GM12878 (cell line): Measurements from ENCODE around the gene CYP1A1. TPM values are rescaled to one million over a fixed set of nuclear protein-coding genes. Genes with fewer than 3 reads are reported as not detected.

Source experiments
- ATAC-seq: fragments of 200-7000 bp; cut with Tn5 transposase; 3 replicates; pipeline ENCODE4 v1.9.1; 2020; ENCODE audit warnings: mild to moderate bottlenecking, moderate library complexity
- BruUV-seq: library from RNA; stranded (reverse); fragments of 400-500 nt; replicated peaks from 2 replicates; lab custom pipeline; 2021; lab: Mats Ljungman, UMichigan
- CTCF ChIA-PET: fragments of 300-600 bp; sonication (Branson Sonifier 250); formaldehyde crosslinking; extraction: SDS; loops from one replicate; lab custom pipeline; 2021; ENCODE audit warnings: inconsistent platforms; lab: Yijun Ruan, JAX
- POLR2A ChIA-PET: fragments of 350-600 bp; formaldehyde crosslinking; extraction: SDS; loops from one replicate; lab custom pipeline; 2021; ENCODE audit warnings: inconsistent platforms; lab: Charles Lee
- RAD21 ChIA-PET: fragments of 300-600 bp; sonication (Branson Sonifier 250); formaldehyde crosslinking; loops from one replicate; lab custom pipeline; 2023; ENCODE audit warnings: antibody characterized with exemption; ENCODE audit not compliant: unreplicated experiment; lab: Charles Lee
- SMC1A ChIA-PET: fragments of 300-600 bp; sonication (Branson Sonifier 250); formaldehyde crosslinking; loops from one replicate; lab custom pipeline; 2023; ENCODE audit not compliant: unreplicated experiment, uncharacterized antibody; lab: Charles Lee
- DNase-seq: peaks from one replicate; pipeline ENCODE4 v3.0.0-alpha.2; 2011; ENCODE audit warnings: low read depth, low spot score
- FAIRE-seq: peaks from 3 replicates; lab custom pipeline; 2011; peaks lifted over from hg19 to GRCh38; lab: Jason Lieb, UNC
- H2AFZ ChIP-seq: 2 replicates; pipeline ENCODE4 v1.6.0; 2011; ENCODE audit warnings: low read depth, low read length, control low read depth; ENCODE audit not compliant: control insufficient read depth
- H3K27ac ChIP-seq: 2 replicates; pipeline ENCODE4 v1.5.1; 2011; ENCODE audit warnings: control low read depth; ENCODE audit not compliant: control insufficient read depth, insufficient read depth
- H3K27me3 ChIP-seq, 2 experiments: replicated peaks in 1 of 2; 2 replicates each; pipeline versions ENCODE4 v1.6.0 to v1.6.1; 2011; ENCODE audit warnings: low read length in 1 of 2; ENCODE audit not compliant: control insufficient read depth in 2 of 2, insufficient read depth in 2 of 2
- H3K36me3 ChIP-seq, 2 experiments: 2 replicates each; pipeline ENCODE4 v1.5.1; 2011; ENCODE audit warnings: low read length in 1 of 2; ENCODE audit not compliant: control insufficient read depth in 2 of 2, insufficient read depth in 2 of 2
- H3K4me1 ChIP-seq: 2 replicates; pipeline ENCODE4 v1.6.1; 2011; ENCODE audit warnings: mild to moderate bottlenecking, low read length, moderate library complexity, mixed read lengths; ENCODE audit not compliant: control insufficient read depth, insufficient read depth
- H3K4me2 ChIP-seq: 2 replicates; pipeline ENCODE4 v1.6.0; 2011; ENCODE audit warnings: control low read depth; ENCODE audit not compliant: control insufficient read depth, insufficient read depth
- H3K4me3 ChIP-seq: fragments of 200-600 bp; sonication (generic); 2 replicates; pipeline ENCODE4 v1.5.1; 2016
- H3K79me2 ChIP-seq: 2 replicates; pipeline ENCODE4 v1.6.0; 2011; ENCODE audit warnings: low read length; ENCODE audit not compliant: control insufficient read depth, insufficient read depth
- H3K9ac ChIP-seq: 2 replicates; pipeline ENCODE4 v1.8.0; 2011; ENCODE audit warnings: low read length, control low read depth, mixed read lengths; ENCODE audit not compliant: control insufficient read depth, insufficient read depth
- H3K9me3 ChIP-seq: replicated peaks from 3 replicates; pipeline ENCODE4 v1.5.1; 2011; ENCODE audit warnings: mild to moderate bottlenecking, low read length; ENCODE audit not compliant: control insufficient read depth, insufficient read depth
- H4K20me1 ChIP-seq: 2 replicates; pipeline ENCODE4 v1.6.0; 2011; ENCODE audit not compliant: control insufficient read depth, insufficient read depth
- E2F8 ChIP-seq: fragments of 450-650 bp; IDR thresholded peaks from 2 replicates; pipeline ENCODE4 v1.6.1; 2018; ENCODE audit warnings: mild to moderate bottlenecking, low read depth, moderate library complexity; ENCODE audit not compliant: partially characterized antibody
- EGR1 ChIP-seq, 2 experiments: IDR thresholded peaks; 1 replicate in 1 of 2; 2 replicates in 1 of 2; pipeline ENCODE4 v1.6.1; 2011 to 2012; ENCODE audit warnings: low read depth in 2 of 2, low read length in 2 of 2, borderline replicate concordance in 1 of 2, mild to moderate bottlenecking in 1 of 2, moderate library complexity in 1 of 2
- GABPA ChIP-seq: IDR thresholded peaks from 2 replicates; pipeline ENCODE4 v1.6.1; 2014; ENCODE audit warnings: antibody characterized with exemption, low read depth, mild to moderate bottlenecking, inconsistent platforms
- JUND ChIP-seq: IDR thresholded peaks from 2 replicates; pipeline ENCODE4 v1.6.1; 2012; ENCODE audit warnings: low read depth, mild to moderate bottlenecking, low read length, improper control_type of control experiment, moderate library complexity
- NFYA ChIP-seq: IDR thresholded peaks from 2 replicates; pipeline ENCODE4 v1.6.1; 2011; ENCODE audit warnings: low read depth, mild to moderate bottlenecking, low read length, improper control_type of control experiment, borderline replicate concordance
- POLR2AphosphoS2 ChIP-seq: IDR thresholded peaks from 2 replicates; pipeline ENCODE4 v1.6.1; 2011; ENCODE audit warnings: low read depth, mild to moderate bottlenecking, low read length, improper control_type of control experiment, moderate library complexity
- RELB ChIP-seq: fragments of 450-650 bp; IDR thresholded peaks from 2 replicates; pipeline ENCODE4 v1.6.1; 2017; ENCODE audit warnings: low read depth, mild to moderate bottlenecking, moderate library complexity
- SMAD5 ChIP-seq: IDR thresholded peaks from 2 replicates; pipeline ENCODE4 v1.6.1; 2016; ENCODE audit warnings: antibody characterized with exemption, low read depth
- SP1 ChIP-seq: IDR thresholded peaks from one replicate; pipeline ENCODE4 v1.6.1; 2011; ENCODE audit warnings: low read depth, low read length
- SUZ12 ChIP-seq: fragments of 200-600 bp; sonication (generic); IDR thresholded peaks from one replicate; pipeline ENCODE4 v1.6.1; 2018; ENCODE audit warnings: antibody characterized with exemption, mild to moderate bottlenecking; ENCODE audit not compliant: unreplicated experiment
- ZNF217 ChIP-seq: fragments of 450-650 bp; IDR thresholded peaks from 2 replicates; pipeline ENCODE4 v1.6.1; 2017; ENCODE audit warnings: antibody characterized with exemption, mild to moderate bottlenecking
- ZNF384 ChIP-seq: IDR thresholded peaks from 2 replicates; pipeline ENCODE4 v1.6.1; 2012; ENCODE audit warnings: low read depth, mild to moderate bottlenecking, low read length, improper control_type of control experiment, borderline replicate concordance
- WGBS: methylation state at CpG from one replicate; pipeline ENCODE4 v1.1.6; 2016; ENCODE audit warnings: low lambda C conversion rate; ENCODE audit not compliant: insufficient replicate concordance, insufficient coverage; ENCODE audit errors: missing lambda C conversion rate; 5-methylcytosine and 5-hydroxymethylcytosine counted together
- in situ Hi-C: fragments of 300-500 bp; cut with MboI; formaldehyde crosslinking; loops from 9 replicates; pipeline ENCODE4 v1.14.3; 2018; ENCODE audit warnings: mixed read lengths
- intact Hi-C: fragments of 100-400 bp; cut with micrococcal nuclease; formaldehyde crosslinking; loops from one replicate; pipeline ENCODE4 v1.14.2; 2022; ENCODE audit not compliant: unreplicated experiment
- polyA plus RNA-seq, 11 experiments: library from polyadenylated mRNA; depleted of rRNA in 4 of 11; unstranded in 6 of 11; stranded (reverse) in 5 of 11; fragments of >200 nt; fragmentation: Nextera tagmentation in 4 of 11; fragmentation: Illumina TruSeq in 1 of 11; extraction: Ambion mirVana in 4 of 11; extraction: Trizol in 1 of 11; gene quantifications; 1 replicate in 1 of 11; 2 replicates in 10 of 11; pipeline versions ENCODE4 v1.2.1 to v1.2.3, GENCODE V29; 2011 to 2016; ENCODE audit warnings: inconsistent platforms in 2 of 11, missing spikeins in 2 of 11, low read depth in 1 of 11
- total RNA-seq, 4 experiments: library from RNA; depleted of rRNA in 3 of 4; stranded (reverse); fragments of >200 nt in 3 of 4; fragmentation: Illumina TruSeq in 1 of 4; extraction: Trizol in 1 of 4; gene quantifications; 2 replicates each; pipeline versions ENCODE4 v1.2.1 to v1.2.3, GENCODE V29; 2013 to 2021

CYP1A1 gene
- total and polyA plus RNA-seq, 10 of the 15 experiments (the other 5 are each of a cell fraction or from before 2014, with no cell fraction given) = 0.04 to 0.71 (median 0.07) TPM; not detected in 4

- ATAC-seq (no peak), FAIRE-seq (no peak), DNase-seq (no peak)
- Histone ChIP-seq H3K27ac (no peak overlapping the region), H3K9me3 (no peaks in the 10 kb centered on the region), H3K36me3 (no peaks in the 10 kb centered on the region), H2AFZ (no peak overlapping the region), H4K20me1 (no peaks in the 10 kb centered on the region), H3K4me1 (no peaks in the 10 kb centered on the region), H3K79me2 (no peaks in the 10 kb centered on the region), H3K4me2 (no peak overlapping the region), H3K27me3 (no peaks in the 10 kb centered on the region; a peak in 1 of 4 replicates), H3K9ac (no peak overlapping the region), H3K4me3 (no peak overlapping the region)
- intact Hi-C loops = no loop called here
- RAD21 ChIA-PET = no interaction called here
- POLR2A ChIA-PET = no interaction called here
- WGBS = 0% methylated on average over 1 of the region's 1 CpG
- no peak for TF ChIP-seq NFYA
- BruUV-seq = no TSS peak
- SMC1A ChIA-PET = no interaction called here
- in situ Hi-C loops = no loop called here
- CTCF ChIA-PET = no interaction called here
These were observed 16.3 kb downstream of the CYP1A1 start for GRCh38 chr15:74709011-74709410.

GRCh38 chr15:74696808-74697207 lies 28.5 kb downstream of the CYP1A1 start:
- H3K4me1 ChIP-seq = peaks cover 9% of the 10 kb centered on the region
- H3K79me2 ChIP-seq = peaks cover 38% of the 10 kb centered on the region
- intact Hi-C loops (no loop called here), in situ Hi-C loops (no loop called here)
- no peaks in the 10 kb centered on the region for H4K20me1 ChIP-seq
- peak overlapping the region; percentile 97 for H3K9ac ChIP-seq
- WGBS = 76% methylated on average over 2 of the region's 2 CpGs
- SMC1A ChIA-PET = interaction anchor here (1.4 kb wide), 1 partner anchor 62 kb away, joined by 3 read pairs; no protein-coding TSS in a partner anchor
- no peak for FAIRE-seq
- TF ChIP-seq ZNF384 (no peak), JUND (no peak), EGR1 (IDR thresholded peaks at IDR 0.05; ENCODE audit: borderline replicate concordance in 1 of 2, low read depth in 2 of 2, low read length in 2 of 2) (no peak), RELB (no peak), SP1 (no peak), E2F8 (no peak), SUZ12 (no peak), SMAD5 (no peak), POLR2AphosphoS2 (no peak), GABPA (no peak), ZNF217 (no peak)
- POLR2A ChIA-PET = no interaction called here
- no peak overlapping the region for H3K27ac ChIP-seq
- no peaks in the 10 kb centered on the region for H3K27me3 ChIP-seq
- H3K4me2 ChIP-seq = peak overlapping the region; percentile 98
- H2AFZ ChIP-seq = peak overlapping the region; percentile 98
- CTCF ChIA-PET = interaction anchor here (1.0 kb wide), 1 partner anchor 73 kb away, joined by 3 read pairs; no protein-coding TSS in a partner anchor
- no peak for ATAC-seq
- BruUV-seq = no TSS peak
- no peaks in the 10 kb centered on the region for H3K36me3 ChIP-seq
- RAD21 ChIA-PET = interaction anchor here (1.1 kb wide), 1 partner anchor 239 kb away, joined by 3 read pairs; no protein-coding TSS in a partner anchor
- DNase-seq = no peak
- peak overlapping the region; percentile 83; the same call in 1 of the 2 replicates for H3K4me3 ChIP-seq
- no peaks in the 10 kb centered on the region for H3K9me3 ChIP-seq
